Uterus (tissue), 4 donors: ENCODE results near the gene HBD. TPM values are rescaled to one million over a fixed set of nuclear protein-coding genes. Genes with fewer than 3 reads are reported as not detected.

ENCODE experiments used
- DNase-seq, 2 donors: peaks; one replicate each; pipeline ENCODE4 v3.0.0-alpha.2; 2019 to 2020
- H3K27ac ChIP-seq, 2 donors: fragments of 200-600 bp; sonication (generic); 1 replicate in 1 of 2; 2 replicates in 1 of 2; pipeline ENCODE4 v1.5.1; 2016 to 2018
- H3K27me3 ChIP-seq, 2 donors: fragments of 200-600 bp; sonication (generic); one replicate each; pipeline ENCODE4 v1.5.1; 2018 to 2019; ENCODE audit warnings: control low read depth in 1 of 2
- H3K36me3 ChIP-seq, 2 donors: fragments of 200-600 bp; sonication (generic); one replicate each; pipeline ENCODE4 v1.5.1; 2019; ENCODE audit warnings: control low read depth in 1 of 2
- H3K4me1 ChIP-seq, 2 donors: fragments of 200-600 bp; sonication (generic); one replicate each; pipeline ENCODE4 v1.5.1; 2018 to 2019; ENCODE audit warnings: control low read depth in 1 of 2
- H3K4me3 ChIP-seq, 2 donors: fragments of 200-600 bp; sonication (generic); 1 replicate in 1 of 2; 2 replicates in 1 of 2; pipeline ENCODE4 v1.5.1; 2018 to 2019; ENCODE audit warnings: mild to moderate bottlenecking in 1 of 2
- H3K9me3 ChIP-seq, 2 donors: fragments of 200-600 bp; sonication (generic); one replicate each; pipeline ENCODE4 v1.5.1; 2019; ENCODE audit warnings: control low read depth in 1 of 2
- CTCF ChIP-seq, 4 experiments: fragments of 200-600 bp in 2 of 4; fragments of 450-650 bp in 2 of 4; sonication (generic) in 2 of 4; IDR thresholded peaks; one replicate each; pipeline ENCODE4 v1.5.1; 2016 to 2019; ENCODE audit warnings: antibody characterized with exemption in 4 of 4, mild to moderate bottlenecking in 2 of 4, moderate library complexity in 1 of 4
- POLR2A ChIP-seq, 2 donors: fragments of 450-650 bp; IDR thresholded peaks; one replicate each; pipeline ENCODE4 v1.6.1; 2016; ENCODE audit warnings: antibody characterized with exemption in 2 of 2, mild to moderate bottlenecking in 1 of 2, moderate library complexity in 1 of 2
- intact Hi-C: fragments of 100-400 bp; cut with DNase I; formaldehyde crosslinking; loops from one replicate; pipeline ENCODE4 v1.15.1; 2023; ENCODE audit warnings: low total_unique reads
- total RNA-seq, 4 donors: library from RNA; depleted of rRNA in 3 of 4; stranded (reverse); fragments of >200 nt in 3 of 4; gene quantifications; one replicate each; pipeline versions ENCODE4 v1.1.0 to v1.2.4, GENCODE V29; 2014 to 2023
- donor health status: DM: yes; HTN: yes; CAD: no.

The HBD gene
- total RNA-seq, 4 donors from 2014 or later: 0.90 TPM; not detected in 3

- H3K4me3 ChIP-seq: no peak overlapping the region
- DNase-seq: peak; percentile 17 to 37
- H3K36me3 ChIP-seq: no peaks in the 10 kb centered on the region
- TF ChIP-seq CTCF (IDR thresholded peaks at IDR 0.05) (no peak), POLR2A (IDR thresholded peaks at IDR 0.05) (no peak)
- no peaks in the 10 kb centered on the region for H3K9me3 ChIP-seq
- intact Hi-C loops: no loop called here
- no peaks in the 10 kb centered on the region for H3K4me1 ChIP-seq
- H3K27ac ChIP-seq: no peak overlapping the region
- no peaks in the 10 kb centered on the region for H3K27me3 ChIP-seq
Observed at GRCh38 chr11:5280582-5281102, 46.4 kb upstream of the HBD start.

GRCh38 chr11:5279471-5280090, 45.3 kb upstream of the HBD start:
- TF ChIP-seq POLR2A (IDR thresholded peaks at IDR 0.05) (no peak), CTCF (IDR thresholded peaks at IDR 0.05) (no peak)
- Histone ChIP-seq H3K4me3 (no peak overlapping the region), H3K4me1 (no peaks in the 10 kb centered on the region), H3K36me3 (no peaks in the 10 kb centered on the region), H3K27me3 (no peaks in the 10 kb centered on the region), H3K9me3 (no peaks in the 10 kb centered on the region), H3K27ac (no peak overlapping the region)
- DNase-seq: no peak
- intact Hi-C loops: no loop called here

GRCh38 chr11:5277807-5278382, 43.6 kb upstream of the HBD start:
- no peaks in the 10 kb centered on the region for H3K9me3 ChIP-seq
- intact Hi-C loops: no loop called here
- no peak for DNase-seq
- no peak overlapping the region for H3K4me3 ChIP-seq
- no peaks in the 10 kb centered on the region for H3K36me3 ChIP-seq
- H3K4me1 ChIP-seq: no peaks in the 10 kb centered on the region
- H3K27ac ChIP-seq: no peak overlapping the region
- TF ChIP-seq CTCF (IDR thresholded peaks at IDR 0.05) (no peak), POLR2A (IDR thresholded peaks at IDR 0.05) (no peak)
- no peaks in the 10 kb centered on the region for H3K27me3 ChIP-seq

- Histone ChIP-seq H3K27ac (no peak overlapping the region), H3K4me3 (no peak overlapping the region), H3K27me3 (no peaks in the 10 kb centered on the region), H3K36me3 (no peaks in the 10 kb centered on the region), H3K9me3 (no peaks in the 10 kb centered on the region), H3K4me1 (no peaks in the 10 kb centered on the region)
- no peak for TF ChIP-seq POLR2A (IDR thresholded peaks at IDR 0.05)
- no peak for TF ChIP-seq CTCF (IDR thresholded peaks at IDR 0.05)
- intact Hi-C loops: no loop called here
- no peak for DNase-seq
Observed at GRCh38 chr11:5276697-5277096, 42.4 kb upstream of the HBD start.

GRCh38 chr11:5275369-5276110, 41.3 kb upstream of the HBD start:
- intact Hi-C loops: no loop called here

More at GRCh38 chr11:5275369-5276110, 41.3 kb upstream of the HBD start:
- no peak overlapping the region for H3K4me3 ChIP-seq
- DNase-seq: no peak
- no peaks in the 10 kb centered on the region for H3K27me3 ChIP-seq
- no peak overlapping the region for H3K27ac ChIP-seq
- H3K36me3 ChIP-seq: no peaks in the 10 kb centered on the region
- H3K4me1 ChIP-seq: no peaks in the 10 kb centered on the region
- TF ChIP-seq CTCF (IDR thresholded peaks at IDR 0.05) (no peak), POLR2A (IDR thresholded peaks at IDR 0.05) (no peak)
- H3K9me3 ChIP-seq: no peaks in the 10 kb centered on the region
